Measurements from ENCODE around the gene AMBP. TPM values are rescaled to one million over a fixed set of nuclear protein-coding genes. Genes with fewer than 3 reads are reported as not detected.

AMBP gene
- polyA plus RNA-seq, 2 of the 4 experiments (the other 2 are of a cell fraction) = 6.1 to 9.4 TPM

- TF ChIP-seq SREBF2 (IDR thresholded peaks at IDR 0.05) (no peak), HMGXB4 (CRISPR knock-in tag; IDR thresholded peaks at IDR 0.05; ENCODE audit: borderline replicate concordance) (no peak), PHF8 (IDR thresholded peaks at IDR 0.05; ENCODE audit: borderline replicate concordance, low read depth) (no peak), EP300 (IDR thresholded peaks at IDR 0.05) (no peak), CBX2 (IDR thresholded peaks at IDR 0.05; ENCODE audit: borderline replicate concordance, low read depth) (no peak), HOXB5 (CRISPR knock-in tag; IDR thresholded peaks at IDR 0.05) (no peak), CTCF (IDR thresholded peaks at IDR 0.05) (no peak), MAFK (IDR thresholded peaks at IDR 0.05; ENCODE audit: partially characterized antibody) (no peak), FOXS1 (CRISPR knock-in tag; IDR thresholded peaks at IDR 0.05) (no peak), RFX5 (IDR thresholded peaks at IDR 0.05) (no peak), REST (IDR thresholded peaks at IDR 0.05) (no peak), GATA3 (IDR thresholded peaks at IDR 0.05; ENCODE audit: borderline replicate concordance) (no peak), BHLHE40 (IDR thresholded peaks at IDR 0.05; ENCODE audit: low read depth, low read length) (no peak), RAD21 (conservative IDR thresholded peaks at IDR 0.05 in 1 of 2, IDR thresholded peaks at IDR 0.05 in 1 of 2) (no peak), EHF (CRISPR knock-in tag; IDR thresholded peaks at IDR 0.05) (no peak), JUN (IDR thresholded peaks at IDR 0.05) (no peak)
- Histone ChIP-seq H3K4me3 (no peak overlapping the region), H3K4me1 (no peaks in the 10 kb centered on the region), H3K9me3 (no peaks in the 10 kb centered on the region), H3K4me2 (no peak overlapping the region), H3K27ac (no peak overlapping the region)
- POLR2A ChIA-PET = no interaction called here
- CTCF ChIA-PET = no interaction called here
- 89% methylated on average over 8 of the region's 8 CpGs for WGBS (ENCODE audit: missing lambda C conversion rate)
- FAIRE-seq (no peak), ATAC-seq (no peak), DNase-seq (ENCODE audit: low read depth in 1 of 2, low spot score in 1 of 2) (no peak)
Measured at GRCh38 chr9:114053246-114054005, 24.7 kb downstream of the AMBP start.

- WGBS (ENCODE audit: missing lambda C conversion rate) = 70% methylated on average over 7 of the region's 7 CpGs
- CTCF ChIA-PET = interaction anchor here (1.8 kb wide), 1 partner anchor 31 kb away, joined by 7 read pairs; no protein-coding TSS in a partner anchor
- no peak for FAIRE-seq
- no peak overlapping the region for H3K4me2 ChIP-seq
- H3K4me3 ChIP-seq = no peak overlapping the region
- no peaks in the 10 kb centered on the region for H3K4me1 ChIP-seq
- H3K27ac ChIP-seq = no peak overlapping the region
- no peak for ATAC-seq
- TF ChIP-seq NFE2L2 (conservative IDR thresholded peaks at IDR 0.05; ENCODE audit: low read length) (no peak), USF2 (IDR thresholded peaks at IDR 0.05) (no peak), CTCF (IDR thresholded peaks at IDR 0.05) (no peak), E2F6 (IDR thresholded peaks at IDR 0.05; ENCODE audit: borderline replicate concordance, low read depth) (no peak), HOXB13 (CRISPR knock-in tag; IDR thresholded peaks at IDR 0.05; ENCODE audit: low read depth) (no peak)
- no peaks in the 10 kb centered on the region for H3K9me3 ChIP-seq
- no peak for DNase-seq (ENCODE audit: low read depth in 1 of 2, low spot score in 1 of 2)
- POLR2A ChIA-PET = no interaction called here
Measured at GRCh38 chr9:114051706-114052105, 26.4 kb downstream of the AMBP start.

All from A549 (cell line).